ENCODE data around the gene HBQ1.
"Not testable (repeated sequence)": the region's sequence is repeated elsewhere in the genome, so short reads cannot be mapped to it uniquely, and the experiment has no call there.

HBQ1 gene

GRCh38 chr16:180101-180675 lies at the start of gene HBQ1:
HBQ1 (plus strand) TSS chr16:180459; CDS start chr16:180487, 28 bp downstream.
- DNase-seq = peak; percentile 60

- no peak for DNase-seq
Observed at GRCh38 chr16:130533-131173, 49.6 kb upstream of the HBQ1 start.

- DNase-seq = no peak
Observed at GRCh38 chr16:132120-132519, 48.1 kb upstream of the HBQ1 start.

- no peak for DNase-seq
Observed at GRCh38 chr16:133716-134115, 46.5 kb upstream of the HBQ1 start.

- peak; percentile 45 for DNase-seq
Observed at GRCh38 chr16:138049-138417, 42.2 kb upstream of the HBQ1 start.

- no peak for DNase-seq
Observed at GRCh38 chr16:140175-140857, 39.9 kb upstream of the HBQ1 start.

GRCh38 chr16:142405-142967 lies 37.8 kb upstream of the HBQ1 start:
- DNase-seq = no peak

- peak; percentile 76 for DNase-seq
Observed at GRCh38 chr16:143047-143446, 37.2 kb upstream of the HBQ1 start.

GRCh38 chr16:143456-143855 lies 36.8 kb upstream of the HBQ1 start:
- no peak for DNase-seq

- peak; percentile 63 for DNase-seq
Observed at GRCh38 chr16:144797-145252, 35.4 kb upstream of the HBQ1 start.

GRCh38 chr16:146646-147045 lies 33.6 kb upstream of the HBQ1 start:
- no peak for DNase-seq

- DNase-seq = peak; percentile 27
Observed at GRCh38 chr16:149024-149660, 31.1 kb upstream of the HBQ1 start.

- peak; percentile 46 for DNase-seq
Observed at GRCh38 chr16:152141-153128, 27.8 kb upstream of the HBQ1 start, which contains the start of gene HBZ. HBZ (plus strand) TSS chr16:152644; CDS start chr16:152910, 266 bp downstream.

GRCh38 chr16:153129-153521 lies 27.1 kb upstream of the HBQ1 start:
- DNase-seq = not testable (repeated sequence)

- not testable (repeated sequence) for DNase-seq
Observed at GRCh38 chr16:153550-154216, 26.6 kb upstream of the HBQ1 start.

- no peak for DNase-seq
Observed at GRCh38 chr16:154217-155030, 25.8 kb upstream of the HBQ1 start.

- DNase-seq = no peak
Observed at GRCh38 chr16:155031-155398, 25.2 kb upstream of the HBQ1 start.

GRCh38 chr16:159136-159849 lies 21.0 kb upstream of the HBQ1 start:
- DNase-seq = no peak

GRCh38 chr16:160242-160641 lies 20.0 kb upstream of the HBQ1 start:
- DNase-seq = not testable (repeated sequence)

- no peak for DNase-seq
Observed at GRCh38 chr16:160691-161190, 19.5 kb upstream of the HBQ1 start.

All from OCI-M1 (cell line).